SK-N-SH treated with all-trans-retinoic acid at 6 μM for 48 hours (cell line): ENCODE data around the gene MCU.

ENCODE experiments used
- OSR1 ChIP-seq: fragments of 250-450 bp; sonication (Bioruptor Pico); IDR thresholded peaks from 2 replicates; pipeline ENCODE4 v1.8.0; 2022; ENCODE audit warnings: moderate library complexity, mild to moderate bottlenecking, inconsistent platforms
- PPARA ChIP-seq: fragments of 250-450 bp; sonication (Bioruptor Pico); IDR thresholded peaks from 2 replicates; pipeline ENCODE4 v1.5.0; 2020; ENCODE audit warnings: mild to moderate bottlenecking, borderline replicate concordance
- TCF4 ChIP-seq: fragments of 250-450 bp; sonication (Bioruptor Pico); IDR thresholded peaks from 2 replicates; pipeline ENCODE4 v1.8.0; 2021; ENCODE audit warnings: mild to moderate bottlenecking, moderate library complexity, borderline replicate concordance
- TF ChIP-seq, protein P1 (sequence below): fragments of 250-450 bp; sonication (Bioruptor Pico); IDR thresholded peaks from 2 replicates; pipeline ENCODE4 v1.5.0; 2020; ENCODE audit warnings: mild to moderate bottlenecking, moderate library complexity
- TF ChIP-seq, protein P2 (sequence below): fragments of 250-450 bp; sonication (Bioruptor Pico); IDR thresholded peaks from 2 replicates; pipeline ENCODE4 v1.8.0; 2020; ENCODE audit warnings: mild to moderate bottlenecking, moderate library complexity, borderline replicate concordance

DNA sequence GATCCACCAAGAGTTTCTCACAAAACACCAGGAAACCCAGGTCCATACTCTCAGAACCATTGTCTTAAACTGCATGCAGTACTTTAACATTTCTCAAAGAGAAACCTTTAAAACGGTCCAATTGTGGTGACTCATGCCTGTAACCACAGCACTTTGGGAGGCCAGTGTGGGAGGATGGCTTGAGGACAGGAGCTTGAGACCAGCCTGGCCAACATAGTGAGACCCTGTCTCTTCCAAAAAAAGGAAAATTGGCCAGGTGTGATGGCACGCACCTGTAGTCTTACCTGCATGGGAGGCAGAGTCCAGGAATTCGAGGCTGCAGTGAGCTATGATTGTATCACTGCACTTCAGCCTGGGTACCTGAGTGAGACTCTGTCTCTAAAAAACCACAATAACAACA is 104.1 kb downstream of the MCU start:
- TF ChIP-seq, protein P1, sequence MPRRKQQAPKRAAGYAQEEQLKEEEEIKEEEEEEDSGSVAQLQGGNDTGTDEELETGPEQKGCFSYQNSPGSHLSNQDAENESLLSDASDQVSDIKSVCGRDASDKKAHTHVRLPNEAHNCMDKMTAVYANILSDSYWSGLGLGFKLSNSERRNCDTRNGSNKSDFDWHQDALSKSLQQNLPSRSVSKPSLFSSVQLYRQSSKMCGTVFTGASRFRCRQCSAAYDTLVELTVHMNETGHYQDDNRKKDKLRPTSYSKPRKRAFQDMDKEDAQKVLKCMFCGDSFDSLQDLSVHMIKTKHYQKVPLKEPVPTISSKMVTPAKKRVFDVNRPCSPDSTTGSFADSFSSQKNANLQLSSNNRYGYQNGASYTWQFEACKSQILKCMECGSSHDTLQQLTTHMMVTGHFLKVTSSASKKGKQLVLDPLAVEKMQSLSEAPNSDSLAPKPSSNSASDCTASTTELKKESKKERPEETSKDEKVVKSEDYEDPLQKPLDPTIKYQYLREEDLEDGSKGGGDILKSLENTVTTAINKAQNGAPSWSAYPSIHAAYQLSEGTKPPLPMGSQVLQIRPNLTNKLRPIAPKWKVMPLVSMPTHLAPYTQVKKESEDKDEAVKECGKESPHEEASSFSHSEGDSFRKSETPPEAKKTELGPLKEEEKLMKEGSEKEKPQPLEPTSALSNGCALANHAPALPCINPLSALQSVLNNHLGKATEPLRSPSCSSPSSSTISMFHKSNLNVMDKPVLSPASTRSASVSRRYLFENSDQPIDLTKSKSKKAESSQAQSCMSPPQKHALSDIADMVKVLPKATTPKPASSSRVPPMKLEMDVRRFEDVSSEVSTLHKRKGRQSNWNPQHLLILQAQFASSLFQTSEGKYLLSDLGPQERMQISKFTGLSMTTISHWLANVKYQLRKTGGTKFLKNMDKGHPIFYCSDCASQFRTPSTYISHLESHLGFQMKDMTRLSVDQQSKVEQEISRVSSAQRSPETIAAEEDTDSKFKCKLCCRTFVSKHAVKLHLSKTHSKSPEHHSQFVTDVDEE = no peak
- TF ChIP-seq, protein P2, sequence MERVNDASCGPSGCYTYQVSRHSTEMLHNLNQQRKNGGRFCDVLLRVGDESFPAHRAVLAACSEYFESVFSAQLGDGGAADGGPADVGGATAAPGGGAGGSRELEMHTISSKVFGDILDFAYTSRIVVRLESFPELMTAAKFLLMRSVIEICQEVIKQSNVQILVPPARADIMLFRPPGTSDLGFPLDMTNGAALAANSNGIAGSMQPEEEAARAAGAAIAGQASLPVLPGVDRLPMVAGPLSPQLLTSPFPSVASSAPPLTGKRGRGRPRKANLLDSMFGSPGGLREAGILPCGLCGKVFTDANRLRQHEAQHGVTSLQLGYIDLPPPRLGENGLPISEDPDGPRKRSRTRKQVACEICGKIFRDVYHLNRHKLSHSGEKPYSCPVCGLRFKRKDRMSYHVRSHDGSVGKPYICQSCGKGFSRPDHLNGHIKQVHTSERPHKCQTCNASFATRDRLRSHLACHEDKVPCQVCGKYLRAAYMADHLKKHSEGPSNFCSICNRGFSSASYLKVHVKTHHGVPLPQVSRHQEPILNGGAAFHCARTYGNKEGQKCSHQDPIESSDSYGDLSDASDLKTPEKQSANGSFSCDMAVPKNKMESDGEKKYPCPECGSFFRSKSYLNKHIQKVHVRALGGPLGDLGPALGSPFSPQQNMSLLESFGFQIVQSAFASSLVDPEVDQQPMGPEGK = no peak
- no peak for TF ChIP-seq OSR1
- no peak for TF ChIP-seq PPARA (CRISPR knock-in tag)
- no peak for TF ChIP-seq TCF4 (CRISPR knock-in tag)
